ENCODE results near the gene ISL2.

The ISL2 gene

DNA sequence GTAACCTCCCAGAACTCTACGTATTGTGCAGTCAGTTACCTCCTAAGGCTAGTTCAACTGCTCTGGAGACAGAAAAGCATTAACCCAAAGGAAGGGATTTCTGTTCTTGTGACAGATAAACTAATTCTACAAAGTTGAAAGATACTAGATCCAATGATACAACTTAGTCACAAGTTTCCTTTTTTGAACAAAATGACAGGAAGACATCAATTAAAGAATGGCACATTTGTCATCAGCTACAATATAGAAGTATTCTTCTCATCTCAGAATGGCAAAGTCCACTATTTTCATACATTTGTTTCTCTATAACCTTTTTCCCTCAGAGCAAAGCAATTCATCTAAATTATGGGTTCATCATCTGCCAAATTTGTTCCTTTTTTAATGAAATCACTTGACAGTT is 43.7 kb downstream of the ISL2 start:
- Histone ChIP-seq H3K79me2 (ENCODE audit: insufficient read depth, low read length) (no peaks in the 10 kb centered on the region), H2AFZ (ENCODE audit: low read length) (no peak overlapping the region), H4K20me1 (ENCODE audit: insufficient read depth, low read length, poor library complexity, severe bottlenecking) (no peaks in the 10 kb centered on the region), H3K4me2 (ENCODE audit: low read depth, low read length, poor library complexity, severe bottlenecking) (peak overlapping the region; percentile 1), H3K9me3 (ENCODE audit: insufficient read depth, low read depth, low read length) (no peaks in the 10 kb centered on the region), H3K36me3 (ENCODE audit: insufficient read depth, low read length) (no peaks in the 10 kb centered on the region), H3K9ac (ENCODE audit: low read depth, low read length, poor library complexity, severe bottlenecking) (no peak overlapping the region), H3F3A (ENCODE audit: low read depth) (no peaks in the 10 kb centered on the region), H3K27me3 (ENCODE audit: insufficient read depth, low read length, poor library complexity, severe bottlenecking) (no peaks in the 10 kb centered on the region), H3K4me1 (ENCODE audit: insufficient read depth, low read length, poor library complexity, severe bottlenecking) (peaks cover 10% of the 10 kb centered on the region), H3K4me3 (ENCODE audit: low read length, poor library complexity, severe bottlenecking) (no peak overlapping the region), H3K9me2 (replicated peaks; ENCODE audit: low read depth, low read length) (no peaks in the 10 kb centered on the region)
- no peak for TF ChIP-seq EZH2phosphoT487 (IDR thresholded peaks at IDR 0.05; ENCODE audit: borderline replicate concordance)
- TF ChIP-seq, protein P1, sequence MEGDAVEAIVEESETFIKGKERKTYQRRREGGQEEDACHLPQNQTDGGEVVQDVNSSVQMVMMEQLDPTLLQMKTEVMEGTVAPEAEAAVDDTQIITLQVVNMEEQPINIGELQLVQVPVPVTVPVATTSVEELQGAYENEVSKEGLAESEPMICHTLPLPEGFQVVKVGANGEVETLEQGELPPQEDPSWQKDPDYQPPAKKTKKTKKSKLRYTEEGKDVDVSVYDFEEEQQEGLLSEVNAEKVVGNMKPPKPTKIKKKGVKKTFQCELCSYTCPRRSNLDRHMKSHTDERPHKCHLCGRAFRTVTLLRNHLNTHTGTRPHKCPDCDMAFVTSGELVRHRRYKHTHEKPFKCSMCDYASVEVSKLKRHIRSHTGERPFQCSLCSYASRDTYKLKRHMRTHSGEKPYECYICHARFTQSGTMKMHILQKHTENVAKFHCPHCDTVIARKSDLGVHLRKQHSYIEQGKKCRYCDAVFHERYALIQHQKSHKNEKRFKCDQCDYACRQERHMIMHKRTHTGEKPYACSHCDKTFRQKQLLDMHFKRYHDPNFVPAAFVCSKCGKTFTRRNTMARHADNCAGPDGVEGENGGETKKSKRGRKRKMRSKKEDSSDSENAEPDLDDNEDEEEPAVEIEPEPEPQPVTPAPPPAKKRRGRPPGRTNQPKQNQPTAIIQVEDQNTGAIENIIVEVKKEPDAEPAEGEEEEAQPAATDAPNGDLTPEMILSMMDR (conservative IDR thresholded peaks at IDR 0.05; ENCODE audit: low read length): no peak

GRCh38 chr15:76381366-76381765 is 44.8 kb downstream of the ISL2 start:
- H3K9me3 ChIP-seq (ENCODE audit: insufficient read depth, low read depth, low read length): no peaks in the 10 kb centered on the region
- H3K4me2 ChIP-seq (ENCODE audit: low read depth, low read length, poor library complexity, severe bottlenecking): no peak overlapping the region
- H3K36me3 ChIP-seq (ENCODE audit: insufficient read depth, low read length): no peaks in the 10 kb centered on the region
- TF ChIP-seq, protein P1 (conservative IDR thresholded peaks at IDR 0.05; ENCODE audit: low read length): no peak
- TF ChIP-seq EZH2phosphoT487 (IDR thresholded peaks at IDR 0.05; ENCODE audit: borderline replicate concordance): no peak
- no peaks in the 10 kb centered on the region for H4K20me1 ChIP-seq (ENCODE audit: insufficient read depth, low read length, poor library complexity, severe bottlenecking)
- H3K79me2 ChIP-seq (ENCODE audit: insufficient read depth, low read length): no peaks in the 10 kb centered on the region
- H3F3A ChIP-seq (ENCODE audit: low read depth): no peaks in the 10 kb centered on the region
- no peak overlapping the region for H3K4me3 ChIP-seq (ENCODE audit: low read length, poor library complexity, severe bottlenecking)
- no peak overlapping the region for H2AFZ ChIP-seq (ENCODE audit: low read length)
- H3K9ac ChIP-seq (ENCODE audit: low read depth, low read length, poor library complexity, severe bottlenecking): no peak overlapping the region
- no peaks in the 10 kb centered on the region for H3K27me3 ChIP-seq (ENCODE audit: insufficient read depth, low read length, poor library complexity, severe bottlenecking)
- peaks cover 10% of the 10 kb centered on the region for H3K4me1 ChIP-seq (ENCODE audit: insufficient read depth, low read length, poor library complexity, severe bottlenecking)
- H3K9me2 ChIP-seq (replicated peaks; ENCODE audit: low read depth, low read length): no peaks in the 10 kb centered on the region

- no peaks in the 10 kb centered on the region for H3K36me3 ChIP-seq (ENCODE audit: insufficient read depth, low read length)
- H4K20me1 ChIP-seq (ENCODE audit: insufficient read depth, low read length, poor library complexity, severe bottlenecking): no peaks in the 10 kb centered on the region
- TF ChIP-seq, protein P1 (conservative IDR thresholded peaks at IDR 0.05; ENCODE audit: low read length): no peak
- TF ChIP-seq EZH2phosphoT487 (IDR thresholded peaks at IDR 0.05; ENCODE audit: borderline replicate concordance): no peak
- no peak overlapping the region for H3K9ac ChIP-seq (ENCODE audit: low read depth, low read length, poor library complexity, severe bottlenecking)
- no peaks in the 10 kb centered on the region for H3K9me3 ChIP-seq (ENCODE audit: insufficient read depth, low read depth, low read length)
- H3K4me1 ChIP-seq (ENCODE audit: insufficient read depth, low read length, poor library complexity, severe bottlenecking): peaks cover 10% of the 10 kb centered on the region
- H3K79me2 ChIP-seq (ENCODE audit: insufficient read depth, low read length): no peaks in the 10 kb centered on the region
- H3F3A ChIP-seq (ENCODE audit: low read depth): no peaks in the 10 kb centered on the region
- H2AFZ ChIP-seq (ENCODE audit: low read length): no peak overlapping the region
- H3K27me3 ChIP-seq (ENCODE audit: insufficient read depth, low read length, poor library complexity, severe bottlenecking): no peaks in the 10 kb centered on the region
- H3K4me2 ChIP-seq (ENCODE audit: low read depth, low read length, poor library complexity, severe bottlenecking): no peak overlapping the region
- H3K9me2 ChIP-seq (replicated peaks; ENCODE audit: low read depth, low read length): no peaks in the 10 kb centered on the region
- H3K4me3 ChIP-seq (ENCODE audit: low read length, poor library complexity, severe bottlenecking): no peak overlapping the region
Measured at GRCh38 chr15:76382987-76383728, 46.6 kb downstream of the ISL2 start.
